Endothelial cell of umbilical vein (primary cell): Measurements from ENCODE around the gene SLC15A2.

Source experiments
- FOS ChIP-seq: IDR thresholded peaks from 2 replicates; pipeline ENCODE4 v1.6.1; 2011; ENCODE audit warnings: mild to moderate bottlenecking, low read length, moderate library complexity, borderline replicate concordance; ENCODE audit not compliant: insufficient read depth
- POLR2AphosphoS5 ChIP-seq: IDR thresholded peaks from 2 replicates; pipeline ENCODE4 v1.6.1; 2012; ENCODE audit warnings: low read depth, mild to moderate bottlenecking, control low read depth, low read length, moderate library complexity; ENCODE audit not compliant: insufficient read depth
- TF ChIP-seq, protein P1 (sequence below), 2 donors: IDR thresholded peaks; 1 replicate in 1 of 2; 2 replicates in 1 of 2; pipeline ENCODE4 v1.5.1; 2011; ENCODE audit warnings: low read length in 2 of 2, mild to moderate bottlenecking in 2 of 2, moderate library complexity in 2 of 2, control low read depth in 1 of 2, inconsistent platforms in 1 of 2, low read depth in 1 of 2; ENCODE audit not compliant: insufficient read depth in 1 of 2; ENCODE audit errors: extremely low read depth in 1 of 2

DNA sequence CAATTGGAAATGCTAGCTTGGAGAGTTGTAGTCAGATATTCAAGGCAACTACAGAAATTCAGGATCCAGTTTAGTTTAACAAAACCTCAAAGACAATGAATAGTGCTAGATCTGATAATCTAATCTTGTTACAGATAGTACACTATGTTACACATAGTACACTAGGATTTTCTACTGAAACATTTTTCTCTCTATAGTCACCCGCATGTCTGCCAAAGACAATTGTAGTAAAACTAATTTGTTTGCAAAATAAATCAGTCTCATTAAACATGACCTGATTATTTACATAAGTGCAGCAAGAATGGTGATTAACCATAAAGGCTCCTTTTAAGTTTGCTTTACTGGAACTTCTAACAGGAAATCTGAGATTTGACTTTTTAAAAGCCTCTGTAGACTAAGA is 75.8 kb downstream of the SLC15A2 start:
- TF ChIP-seq FOS (no peak), POLR2AphosphoS5 (no peak)
- TF ChIP-seq, protein P1, sequence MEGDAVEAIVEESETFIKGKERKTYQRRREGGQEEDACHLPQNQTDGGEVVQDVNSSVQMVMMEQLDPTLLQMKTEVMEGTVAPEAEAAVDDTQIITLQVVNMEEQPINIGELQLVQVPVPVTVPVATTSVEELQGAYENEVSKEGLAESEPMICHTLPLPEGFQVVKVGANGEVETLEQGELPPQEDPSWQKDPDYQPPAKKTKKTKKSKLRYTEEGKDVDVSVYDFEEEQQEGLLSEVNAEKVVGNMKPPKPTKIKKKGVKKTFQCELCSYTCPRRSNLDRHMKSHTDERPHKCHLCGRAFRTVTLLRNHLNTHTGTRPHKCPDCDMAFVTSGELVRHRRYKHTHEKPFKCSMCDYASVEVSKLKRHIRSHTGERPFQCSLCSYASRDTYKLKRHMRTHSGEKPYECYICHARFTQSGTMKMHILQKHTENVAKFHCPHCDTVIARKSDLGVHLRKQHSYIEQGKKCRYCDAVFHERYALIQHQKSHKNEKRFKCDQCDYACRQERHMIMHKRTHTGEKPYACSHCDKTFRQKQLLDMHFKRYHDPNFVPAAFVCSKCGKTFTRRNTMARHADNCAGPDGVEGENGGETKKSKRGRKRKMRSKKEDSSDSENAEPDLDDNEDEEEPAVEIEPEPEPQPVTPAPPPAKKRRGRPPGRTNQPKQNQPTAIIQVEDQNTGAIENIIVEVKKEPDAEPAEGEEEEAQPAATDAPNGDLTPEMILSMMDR (IDR thresholded peaks at IDR 0.05; ENCODE audit: extremely low read depth in 1 of 2, insufficient read depth in 1 of 2, low read depth in 1 of 2, low read length in 2 of 2) = no peak
